Measurements from ENCODE around the gene PTPRM. TPM values are rescaled to one million over a fixed set of nuclear protein-coding genes. Genes with fewer than 3 reads are reported as not detected.
A peak's percentile ranks its signal among the peaks of the same experiment; 100 is the strongest.
"Not testable (repeated sequence)": the region's sequence is repeated elsewhere in the genome, so short reads cannot be mapped to it uniquely, and the experiment has no call there.

Gene PTPRM
- total and polyA plus RNA-seq, 4 donors: 61.1 to 146 (median 87.5) TPM

DNA sequence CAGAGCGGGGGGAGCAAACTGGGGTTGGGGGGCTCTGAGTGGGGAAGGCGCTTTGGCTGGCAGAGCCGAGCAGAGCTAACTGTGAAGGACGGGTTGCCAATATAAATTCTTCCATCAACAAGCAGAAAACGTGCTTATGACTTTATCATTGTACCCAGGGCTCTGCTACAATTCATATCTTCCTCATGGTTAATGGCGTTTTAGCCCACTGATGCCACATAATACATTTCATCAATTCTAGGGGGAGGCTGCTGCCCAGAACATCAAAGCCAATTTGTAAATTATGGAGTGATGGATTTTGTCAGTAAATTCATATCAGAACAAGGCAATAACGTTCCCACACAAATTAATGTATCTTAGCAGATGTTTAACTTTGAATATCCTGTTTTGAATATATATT, 866.7 kb downstream of the PTPRM start:
- TF ChIP-seq, protein P1, sequence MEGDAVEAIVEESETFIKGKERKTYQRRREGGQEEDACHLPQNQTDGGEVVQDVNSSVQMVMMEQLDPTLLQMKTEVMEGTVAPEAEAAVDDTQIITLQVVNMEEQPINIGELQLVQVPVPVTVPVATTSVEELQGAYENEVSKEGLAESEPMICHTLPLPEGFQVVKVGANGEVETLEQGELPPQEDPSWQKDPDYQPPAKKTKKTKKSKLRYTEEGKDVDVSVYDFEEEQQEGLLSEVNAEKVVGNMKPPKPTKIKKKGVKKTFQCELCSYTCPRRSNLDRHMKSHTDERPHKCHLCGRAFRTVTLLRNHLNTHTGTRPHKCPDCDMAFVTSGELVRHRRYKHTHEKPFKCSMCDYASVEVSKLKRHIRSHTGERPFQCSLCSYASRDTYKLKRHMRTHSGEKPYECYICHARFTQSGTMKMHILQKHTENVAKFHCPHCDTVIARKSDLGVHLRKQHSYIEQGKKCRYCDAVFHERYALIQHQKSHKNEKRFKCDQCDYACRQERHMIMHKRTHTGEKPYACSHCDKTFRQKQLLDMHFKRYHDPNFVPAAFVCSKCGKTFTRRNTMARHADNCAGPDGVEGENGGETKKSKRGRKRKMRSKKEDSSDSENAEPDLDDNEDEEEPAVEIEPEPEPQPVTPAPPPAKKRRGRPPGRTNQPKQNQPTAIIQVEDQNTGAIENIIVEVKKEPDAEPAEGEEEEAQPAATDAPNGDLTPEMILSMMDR (IDR thresholded peaks at IDR 0.05; ENCODE audit: control extremely low read depth, extremely low read depth): no peak
- peak in 2 of 3 donors; percentile 8 to 20 for DNase-seq
- Histone ChIP-seq H3K27ac (ENCODE audit: low read depth in 1 of 2, low read length in 1 of 2) (no peak overlapping the region), H3K9me3 (ENCODE audit: control insufficient read depth in 4 of 4, insufficient read depth in 3 of 4, low read length in 3 of 4) (peaks cover 0 to 3% (median 0%) of the 10 kb centered on the region in 4 donors), H3K9ac (ENCODE audit: insufficient read depth in 1 of 2, low read length in 2 of 2) (no peak overlapping the region), H3K27me3 (ENCODE audit: control insufficient read depth in 3 of 3, insufficient read depth in 3 of 3, low read length in 2 of 3) (no peaks in the 10 kb centered on the region), H3K36me3 (ENCODE audit: control insufficient read depth in 4 of 4, insufficient read depth in 4 of 4, low read length in 4 of 4) (no peaks in the 10 kb centered on the region), H3K4me1 (ENCODE audit: control insufficient read depth in 5 of 5, insufficient read depth in 5 of 5, low read length in 5 of 5) (peaks cover 0 to 2% (median 0%) of the 10 kb centered on the region in 5 donors), H3K4me3 (no peak overlapping the region)
- ATAC-seq (ENCODE audit: insufficient read depth, low FRiP score): no peak
- WGBS, 2 donors: 76% methylated on average over 7 of the region's 7 CpGs

DNA sequence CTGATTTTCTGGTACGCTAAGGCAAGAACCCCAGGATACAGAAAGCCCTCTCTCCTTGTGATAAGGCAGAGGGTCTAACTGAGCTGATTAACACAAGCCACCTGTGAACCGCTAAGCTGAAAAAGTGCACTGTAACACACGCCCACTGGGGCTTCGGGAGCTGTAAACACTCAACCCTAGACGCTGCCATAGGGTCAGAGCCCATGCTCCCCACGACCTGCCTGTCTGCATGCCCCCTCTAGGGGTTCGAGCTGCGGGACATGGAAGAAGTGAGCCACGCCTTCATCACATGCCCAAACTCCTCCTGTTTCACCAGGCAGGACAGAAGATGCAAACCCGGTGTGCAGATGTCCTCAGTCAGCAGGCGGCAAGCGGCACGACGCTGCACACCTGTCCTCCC, 868.3 kb downstream of the PTPRM start:
- peaks cover 0 to 5% (median 0%) of the 10 kb centered on the region in 4 donors for H3K9me3 ChIP-seq (ENCODE audit: control insufficient read depth in 4 of 4, insufficient read depth in 3 of 4, low read length in 3 of 4)
- H3K27ac ChIP-seq (ENCODE audit: low read depth in 1 of 2, low read length in 1 of 2): no peak overlapping the region
- H3K4me3 ChIP-seq: no peak overlapping the region
- DNase-seq (no peak), ATAC-seq (ENCODE audit: insufficient read depth, low FRiP score) (no peak)
- no peak overlapping the region for H3K9ac ChIP-seq (ENCODE audit: insufficient read depth in 1 of 2, low read length in 2 of 2)
- H3K27me3 ChIP-seq (ENCODE audit: control insufficient read depth in 3 of 3, insufficient read depth in 3 of 3, low read length in 2 of 3): no peaks in the 10 kb centered on the region
- 72 to 76% methylated on average over 14 of the region's 14 CpGs for WGBS, 2 donors
- H3K4me1 ChIP-seq (ENCODE audit: control insufficient read depth in 5 of 5, insufficient read depth in 5 of 5, low read length in 5 of 5): no peaks in the 10 kb centered on the region
- no peaks in the 10 kb centered on the region for H3K36me3 ChIP-seq (ENCODE audit: control insufficient read depth in 4 of 4, insufficient read depth in 4 of 4, low read length in 4 of 4)
- TF ChIP-seq, protein P1 (IDR thresholded peaks at IDR 0.05; ENCODE audit: control extremely low read depth, extremely low read depth): no peak

DNA sequence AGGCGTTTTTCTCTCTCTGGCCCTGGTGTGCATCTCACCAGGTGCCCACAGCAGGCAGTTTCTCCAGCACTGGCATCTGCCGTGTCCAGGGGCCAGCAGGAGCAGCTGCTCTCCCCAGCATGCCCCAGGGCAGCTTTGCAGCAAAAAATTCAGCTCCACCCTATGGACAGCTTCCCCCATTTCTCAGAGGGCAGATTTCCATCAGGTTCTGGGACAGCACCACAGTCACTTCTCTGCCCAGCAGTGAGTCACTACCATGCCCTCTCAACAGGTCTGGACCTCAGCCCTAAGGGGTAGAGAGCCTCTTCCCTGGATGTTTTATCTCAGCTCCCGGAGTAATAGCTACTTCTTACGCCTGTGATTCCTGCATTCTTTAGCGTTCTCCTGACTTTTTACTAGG, 871.9 kb downstream of the PTPRM start:
- H3K27me3 ChIP-seq (ENCODE audit: control insufficient read depth in 3 of 3, insufficient read depth in 3 of 3, low read length in 2 of 3): no peaks in the 10 kb centered on the region
- 77 to 92% methylated on average over 5 of the region's 5 CpGs for WGBS, 2 donors
- H3K27ac ChIP-seq (ENCODE audit: low read depth in 1 of 2, low read length in 1 of 2): no peak overlapping the region
- H3K9me3 ChIP-seq (ENCODE audit: control insufficient read depth in 4 of 4, insufficient read depth in 3 of 4, low read length in 3 of 4): peaks cover 0 to 7% (median 0%) of the 10 kb centered on the region in 4 donors
- no peaks in the 10 kb centered on the region for H3K36me3 ChIP-seq (ENCODE audit: control insufficient read depth in 4 of 4, insufficient read depth in 4 of 4, low read length in 4 of 4)
- H3K4me3 ChIP-seq: no peak overlapping the region
- DNase-seq: no peak
- H3K9ac ChIP-seq (ENCODE audit: insufficient read depth in 1 of 2, low read length in 2 of 2): no peak overlapping the region
- no peaks in the 10 kb centered on the region for H3K4me1 ChIP-seq (ENCODE audit: control insufficient read depth in 5 of 5, insufficient read depth in 5 of 5, low read length in 5 of 5)
- TF ChIP-seq, protein P1 (IDR thresholded peaks at IDR 0.05; ENCODE audit: control extremely low read depth, extremely low read depth): no peak
- ATAC-seq (ENCODE audit: insufficient read depth, low FRiP score): no peak

DNA sequence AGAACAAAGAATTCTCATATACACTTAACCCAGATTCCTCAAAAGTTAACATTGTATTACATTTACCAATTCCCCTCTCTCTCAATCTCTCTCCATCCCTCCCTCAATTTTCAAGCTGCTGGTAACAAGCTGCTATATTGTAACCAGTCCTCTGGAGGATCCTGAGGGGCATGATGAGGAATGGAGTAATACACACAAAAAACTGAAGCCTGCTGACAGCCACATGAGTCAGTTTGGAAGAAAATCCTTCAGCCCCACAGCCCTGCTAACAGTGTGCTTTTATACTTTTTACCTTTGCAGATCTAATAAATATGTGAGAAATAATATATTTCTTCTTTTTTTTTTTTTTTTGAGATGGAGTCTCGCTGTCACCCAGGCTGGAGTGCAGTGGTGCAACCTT, 876.4 kb downstream of the PTPRM start:
- DNase-seq (no peak), ATAC-seq (ENCODE audit: insufficient read depth, low FRiP score) (no peak)
- Histone ChIP-seq H3K36me3 (ENCODE audit: control insufficient read depth in 4 of 4, insufficient read depth in 4 of 4, low read length in 4 of 4) (no peaks in the 10 kb centered on the region), H3K27ac (ENCODE audit: low read depth in 1 of 2, low read length in 1 of 2) (no peak overlapping the region), H3K27me3 (ENCODE audit: control insufficient read depth in 3 of 3, insufficient read depth in 3 of 3, low read length in 2 of 3) (no peaks in the 10 kb centered on the region), H3K9ac (ENCODE audit: insufficient read depth in 1 of 2, low read length in 2 of 2) (no peak overlapping the region), H3K4me3 (no peak overlapping the region), H3K9me3 (ENCODE audit: control insufficient read depth in 4 of 4, insufficient read depth in 3 of 4, low read length in 3 of 4) (peaks cover 0 to 4% (median 2%) of the 10 kb centered on the region in 4 donors), H3K4me1 (ENCODE audit: control insufficient read depth in 5 of 5, insufficient read depth in 5 of 5, low read length in 5 of 5) (no peaks in the 10 kb centered on the region)
- TF ChIP-seq, protein P1 (IDR thresholded peaks at IDR 0.05; ENCODE audit: control extremely low read depth, extremely low read depth): no peak
- 92 to 100% methylated on average over 1 of the region's 1 CpG for WGBS, 2 donors

DNA sequence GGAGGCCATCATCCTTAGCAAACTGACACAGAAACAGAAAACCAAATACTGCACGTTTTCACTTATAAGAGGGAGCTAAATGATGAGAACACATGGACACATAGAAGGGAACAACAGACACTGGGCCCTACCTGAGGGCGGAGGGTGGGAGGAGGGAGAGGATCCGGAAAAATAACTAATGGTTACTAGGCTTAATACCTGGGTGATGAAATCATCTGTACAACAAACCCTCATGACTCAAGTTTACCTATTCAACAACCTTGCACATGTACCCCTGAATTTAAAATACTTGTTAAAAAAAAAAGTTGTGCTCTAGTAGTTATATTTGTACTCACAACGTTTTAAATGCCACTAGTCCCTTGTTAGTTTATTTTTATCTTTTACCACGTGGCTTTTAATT, 879.8 kb downstream of the PTPRM start:
- H3K4me3 ChIP-seq; H3K9me3 ChIP-seq (ENCODE audit: control insufficient read depth in 4 of 4, insufficient read depth in 3 of 4, low read length in 3 of 4); H3K9ac ChIP-seq (ENCODE audit: insufficient read depth in 1 of 2, low read length in 2 of 2); DNase-seq; H3K27ac ChIP-seq (ENCODE audit: low read depth in 1 of 2, low read length in 1 of 2); H3K4me1 ChIP-seq (ENCODE audit: control insufficient read depth in 5 of 5, insufficient read depth in 5 of 5, low read length in 5 of 5); H3K36me3 ChIP-seq (ENCODE audit: control insufficient read depth in 4 of 4, insufficient read depth in 4 of 4, low read length in 4 of 4); ATAC-seq (ENCODE audit: insufficient read depth, low FRiP score); H3K27me3 ChIP-seq (ENCODE audit: control insufficient read depth in 3 of 3, insufficient read depth in 3 of 3, low read length in 2 of 3): not testable (repeated sequence)
- WGBS, 2 donors: 71 to 76% methylated on average over 5 of the region's 5 CpGs

Data from lung (tissue), 12 donors.